NCI-H146 treated with DMSO at 0.1 percent for 48 hours (cell line): Measurements from ENCODE around the gene TEAD1.
A peak's percentile ranks its signal among the peaks of the same experiment; 100 is the strongest.

Experiments used
- DNase-seq: peaks from one replicate; lab custom pipeline; 2025; ENCODE audit not compliant: unreplicated experiment; lab: John Stamatoyannopoulos, UW

Gene TEAD1

DNA sequence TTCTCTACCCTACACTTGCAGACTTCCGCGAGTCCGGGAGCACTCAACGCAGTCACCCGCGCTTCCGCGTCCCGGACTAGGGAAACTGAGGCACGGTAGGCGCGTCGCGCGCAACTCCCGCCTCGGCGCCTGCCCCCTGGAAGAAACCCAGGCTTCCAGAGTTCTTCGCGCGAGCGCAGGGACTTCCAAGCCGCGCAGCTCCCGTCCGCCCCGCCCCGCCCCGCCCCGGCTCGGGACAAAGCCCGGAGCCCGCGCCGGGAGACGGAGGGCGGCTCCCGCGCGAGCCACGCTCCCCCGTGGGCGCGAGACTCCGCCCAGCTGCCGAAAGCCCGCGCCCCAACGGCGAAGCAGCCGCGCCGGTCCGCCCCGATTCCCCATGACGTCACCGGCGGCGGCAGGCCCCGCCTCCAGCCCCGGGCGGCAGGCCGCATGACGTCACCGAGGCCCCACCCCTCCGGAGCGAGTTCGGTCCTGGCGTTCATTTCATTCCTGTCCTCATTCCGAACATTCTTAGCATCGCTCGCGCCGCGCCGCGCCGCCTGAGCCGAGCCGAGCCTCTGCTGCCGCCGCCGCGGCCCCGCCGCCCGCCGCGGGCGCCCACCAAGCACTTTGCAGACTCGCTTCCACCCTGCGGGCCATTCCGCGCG, at the start of gene TEAD1:
Gene TEAD1, plus strand, starts transcription at position 498 of the 647 bp plus-strand sequence.
- peak; percentile 72 for DNase-seq

DNA sequence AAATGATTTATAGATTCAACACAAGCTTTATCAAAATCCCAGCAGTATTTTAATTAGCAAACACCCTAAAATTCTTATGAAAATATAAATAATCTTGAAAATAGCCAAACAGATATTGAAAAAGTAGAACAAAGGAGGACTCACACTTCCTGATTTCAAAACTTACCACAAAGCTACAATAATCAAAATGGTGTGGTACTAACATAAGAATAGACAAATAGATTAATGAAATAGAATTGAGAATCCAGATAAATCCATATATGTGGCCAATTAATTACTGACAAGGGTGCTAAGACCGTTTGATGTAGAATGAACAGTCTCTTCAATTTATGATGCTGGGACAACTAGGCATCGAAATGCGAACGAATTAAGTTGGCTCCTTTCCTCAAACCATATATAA, 49.6 kb upstream of the TEAD1 start:
- no peak for DNase-seq

DNA sequence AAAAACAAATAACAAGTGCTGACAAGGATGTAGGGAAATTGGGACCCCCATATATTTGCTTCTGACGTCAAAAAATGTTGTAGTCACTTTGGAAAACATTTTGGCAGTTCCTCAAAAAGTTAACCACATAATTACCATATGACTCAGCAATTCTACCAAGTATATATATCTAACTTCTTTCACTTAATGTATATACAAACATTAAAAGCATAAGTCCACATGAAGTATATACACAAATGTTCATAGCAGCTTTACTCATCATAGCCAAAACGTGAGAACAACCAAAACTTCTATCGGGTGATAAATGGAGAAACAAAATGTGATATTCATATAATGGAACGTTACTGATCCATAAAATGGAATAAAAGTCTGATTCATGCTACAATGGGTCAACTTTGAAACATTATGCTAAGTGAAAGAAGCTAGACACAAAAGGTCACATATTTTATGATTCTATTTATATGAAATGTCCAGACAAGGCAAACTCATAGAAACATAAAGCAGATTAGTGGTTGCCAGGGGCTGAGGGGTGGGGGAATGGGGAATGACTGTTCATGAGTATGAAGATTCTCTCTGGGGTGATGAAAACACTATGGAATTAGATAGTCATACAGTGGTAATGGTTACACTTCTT, 48.7 kb upstream of the TEAD1 start:
- no peak for DNase-seq

DNA sequence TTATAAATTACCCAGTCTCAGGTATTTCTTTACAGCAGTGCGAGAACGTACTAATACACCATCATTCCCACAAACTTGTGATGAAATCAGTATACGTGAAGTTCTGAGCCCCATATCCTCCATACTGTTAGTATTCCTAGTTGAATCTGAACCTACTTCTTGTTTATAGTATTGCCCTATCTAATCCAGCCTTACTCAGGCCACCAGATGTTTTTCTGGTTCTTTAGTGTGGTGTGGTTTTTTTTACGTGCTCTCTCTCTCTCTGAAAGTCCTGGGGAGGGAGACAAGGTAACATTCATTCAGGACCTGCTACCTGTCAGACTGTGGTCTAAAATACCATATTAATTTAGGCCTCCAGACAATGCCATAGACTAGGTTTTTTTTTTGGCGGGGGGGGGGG, 47.6 kb upstream of the TEAD1 start:
- no peak for DNase-seq

DNA sequence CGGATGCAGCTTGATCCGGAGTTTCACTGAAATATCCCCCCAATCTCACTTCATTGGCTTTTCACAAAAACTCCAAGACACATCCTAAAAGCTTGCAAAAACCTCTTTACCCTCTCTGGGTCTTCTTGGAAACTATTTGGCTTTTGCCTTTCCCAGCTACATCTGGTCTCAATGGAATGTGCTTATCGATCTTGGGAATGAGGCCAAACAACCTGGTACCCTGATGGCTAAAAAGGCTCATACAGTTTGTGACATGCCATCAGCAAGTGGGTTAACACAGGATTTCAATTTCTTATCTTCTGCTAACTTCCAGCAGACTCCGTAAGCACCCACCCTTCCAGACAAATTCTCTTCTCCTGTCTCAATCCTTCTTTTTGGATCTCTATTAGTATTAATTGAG, 45.9 kb upstream of the TEAD1 start:
- no peak for DNase-seq

DNA sequence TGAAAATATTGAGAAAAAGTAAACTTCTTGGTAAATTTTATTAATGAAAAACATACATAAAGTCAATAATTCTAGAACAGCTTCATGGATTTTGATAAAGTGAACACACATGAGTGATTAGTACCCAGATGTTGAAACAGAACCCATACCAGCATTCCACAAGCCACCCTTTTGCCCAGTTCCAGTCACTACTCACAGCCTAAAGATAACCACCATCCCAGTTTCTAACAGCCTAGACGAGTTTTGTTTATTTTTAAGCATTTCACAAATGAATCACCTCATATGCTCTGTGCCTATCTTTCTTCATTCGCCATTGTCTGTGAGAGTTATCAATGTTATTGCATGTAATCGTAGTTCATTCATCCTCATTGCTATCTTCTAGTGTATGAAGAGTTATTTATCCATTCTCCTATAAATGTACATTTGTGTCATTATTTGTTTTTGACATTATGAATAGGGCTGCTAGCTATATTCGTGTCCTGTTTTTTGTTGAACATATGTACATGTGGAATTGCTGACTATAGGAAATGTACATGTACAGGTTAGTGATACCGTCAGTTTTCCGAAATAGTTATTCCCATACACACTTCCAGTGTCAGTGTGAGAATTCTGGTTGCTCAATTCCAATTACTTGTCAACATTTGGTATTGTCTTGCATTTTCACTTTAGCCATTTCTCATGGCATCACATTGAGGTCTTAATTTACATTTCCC, 44.5 kb upstream of the TEAD1 start:
- no peak for DNase-seq

DNA sequence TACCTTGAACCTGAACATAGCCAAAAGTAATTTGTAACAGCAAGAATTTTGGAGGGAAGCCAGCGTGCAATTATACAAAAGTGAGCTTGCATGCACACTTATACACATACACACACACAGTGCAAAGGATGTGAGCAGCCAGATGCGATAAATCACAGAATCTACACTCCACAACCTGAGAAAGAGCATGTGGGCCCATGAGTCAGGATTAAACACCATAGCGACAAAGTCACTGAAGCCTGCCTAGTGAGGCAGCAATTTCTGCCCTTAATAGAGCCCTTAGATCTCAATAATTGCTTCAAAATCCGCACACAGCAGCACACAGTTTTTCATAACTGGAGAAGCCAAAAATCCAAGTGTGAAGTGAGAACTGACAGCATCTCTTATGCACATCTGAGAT, 42.6 kb upstream of the TEAD1 start:
- DNase-seq, result no peak

DNA sequence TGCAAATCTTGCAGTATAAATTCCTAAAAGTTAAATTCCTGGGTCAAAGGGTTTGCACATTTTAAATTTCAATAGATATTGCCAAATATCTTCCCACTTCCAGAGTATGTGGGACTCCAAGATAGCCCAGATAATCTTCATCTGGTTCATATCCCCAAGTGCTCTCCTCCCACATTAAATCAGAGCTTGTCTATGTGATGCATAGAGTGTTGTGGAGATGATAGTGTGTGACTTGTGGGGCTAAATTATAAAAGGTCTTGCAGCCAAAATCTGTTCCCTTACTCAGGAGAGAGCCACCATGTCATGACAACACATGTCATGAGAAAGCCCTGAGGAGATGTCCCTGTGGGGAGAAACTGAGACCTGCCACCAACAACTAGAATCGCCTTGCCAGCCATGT, 39.9 kb upstream of the TEAD1 start:
- DNase-seq, result no peak

DNA sequence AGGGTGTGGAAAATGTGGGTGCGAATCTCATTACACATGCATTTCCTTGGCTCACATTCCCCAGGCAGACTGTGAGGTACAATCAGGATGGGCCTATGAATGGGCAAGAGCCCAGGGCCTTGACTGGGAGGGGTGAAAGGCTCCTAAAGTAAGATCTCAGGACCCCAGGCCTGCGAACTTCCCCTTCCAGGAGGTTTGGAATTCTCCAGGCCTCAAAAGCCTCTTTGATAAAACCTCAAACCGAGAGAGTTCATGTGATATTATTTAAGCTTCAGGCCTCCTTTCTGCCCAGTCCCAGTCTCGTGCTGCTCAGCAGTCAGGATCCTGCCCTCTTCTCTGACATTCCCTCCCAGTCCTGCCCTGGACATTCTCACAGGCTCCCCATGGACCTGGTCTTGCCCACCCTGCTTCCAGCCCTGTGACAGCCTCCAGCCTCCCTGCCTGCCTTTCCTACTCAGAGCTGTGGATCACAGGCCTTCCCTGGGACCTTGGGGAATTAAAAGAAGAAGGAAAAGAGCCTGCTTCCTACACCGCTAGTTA, 37.3 kb upstream of the TEAD1 start:
- no peak for DNase-seq

DNA sequence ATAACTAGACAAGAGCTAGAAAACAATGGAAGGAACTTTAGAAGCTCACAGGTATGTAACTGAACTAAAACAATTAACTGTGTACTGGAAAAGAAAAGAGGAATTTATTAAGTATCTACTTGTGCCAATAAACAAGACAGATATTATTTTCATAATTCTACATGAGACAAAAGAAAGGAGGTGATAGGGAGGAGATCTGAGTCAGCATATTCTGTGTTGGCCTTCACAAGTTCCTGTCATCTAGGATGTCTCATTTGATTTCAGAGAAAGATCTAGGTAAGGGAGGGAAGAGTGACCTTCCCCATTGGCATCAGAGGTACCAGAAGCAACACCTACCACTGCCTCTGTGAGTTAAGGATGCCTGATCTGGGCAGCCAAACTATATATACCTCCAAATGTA, 34.8 kb upstream of the TEAD1 start:
- DNase-seq, result no peak

DNA sequence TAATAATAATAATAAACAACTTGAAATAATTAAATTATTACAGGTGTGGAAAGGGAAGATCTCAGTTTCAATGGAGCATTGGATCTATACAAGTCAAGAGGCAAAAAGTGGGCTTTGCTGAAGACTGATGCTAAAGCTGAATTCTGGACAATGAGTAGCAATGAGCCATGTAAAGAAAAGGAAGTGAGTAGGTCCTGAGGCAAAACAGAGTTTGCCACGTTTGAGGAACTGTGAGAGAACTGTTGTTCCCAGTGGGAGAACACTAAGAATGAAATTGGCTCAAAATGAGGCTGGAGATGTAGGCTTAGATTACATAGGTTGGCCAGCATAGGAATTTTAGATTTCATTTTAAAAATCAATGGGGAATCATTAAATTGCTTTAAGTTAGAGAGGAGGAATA, 33.9 kb upstream of the TEAD1 start:
- DNase-seq, result no peak

DNA sequence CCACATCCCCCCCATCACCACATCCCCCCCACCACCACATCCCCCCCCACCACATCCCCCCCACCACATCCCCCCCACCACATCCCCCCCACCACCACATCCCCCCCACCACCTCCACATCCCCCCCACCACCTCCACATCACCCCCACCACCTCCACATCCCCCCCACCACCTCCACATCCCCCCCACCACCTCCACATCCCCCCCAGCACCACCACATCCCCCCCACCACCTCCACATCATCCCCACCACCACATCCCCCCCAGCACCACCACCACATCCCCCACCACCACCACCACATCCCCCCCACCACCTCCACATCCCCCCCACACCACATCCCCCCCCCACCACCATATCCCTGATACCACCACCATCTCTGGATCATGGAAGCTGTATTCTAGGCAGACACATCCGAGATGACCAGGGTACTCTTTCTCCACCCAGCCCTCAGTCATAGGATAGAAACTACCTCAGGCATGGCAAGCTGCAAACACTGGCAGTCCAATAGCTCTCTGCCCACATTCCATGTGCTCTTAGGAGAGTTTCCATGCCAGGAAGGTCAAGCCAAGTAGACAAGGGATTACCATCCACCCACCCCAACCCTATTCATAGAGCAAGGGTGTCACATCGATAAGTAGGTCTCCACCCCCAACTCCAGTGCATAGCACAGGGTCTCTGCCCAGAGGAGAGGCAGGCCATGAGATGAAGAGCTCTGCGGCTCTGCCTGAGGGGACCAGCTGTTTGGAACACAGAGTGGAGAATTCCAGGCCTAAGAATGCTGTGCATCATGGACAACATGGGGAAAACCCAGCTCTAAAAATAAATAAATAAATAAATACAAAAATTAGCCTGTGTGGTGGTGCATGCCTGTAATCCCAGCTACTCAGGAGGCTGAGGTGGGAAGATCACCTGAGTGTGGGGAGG, 33.0 kb upstream of the TEAD1 start:
- no peak for DNase-seq

DNA sequence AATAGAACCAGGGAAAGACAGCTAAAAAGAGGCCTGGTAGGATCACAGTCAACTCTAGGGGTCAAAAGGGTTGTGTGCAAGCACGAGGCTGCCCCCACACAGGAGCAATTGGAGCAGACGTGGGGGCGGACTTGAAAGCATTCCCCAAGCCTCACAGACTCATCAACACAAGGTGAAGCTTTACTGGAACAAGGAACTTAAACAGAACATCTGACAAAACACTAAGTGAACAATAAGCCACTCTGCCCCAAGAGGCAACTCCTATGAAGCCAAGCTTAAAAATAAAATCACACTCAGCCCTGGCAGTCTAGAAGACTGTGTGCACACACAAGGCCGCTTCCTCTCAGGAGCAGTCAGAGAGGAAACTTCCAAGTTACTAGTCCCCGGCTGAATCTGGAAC, 32.2 kb upstream of the TEAD1 start:
- DNase-seq, result no peak

DNA sequence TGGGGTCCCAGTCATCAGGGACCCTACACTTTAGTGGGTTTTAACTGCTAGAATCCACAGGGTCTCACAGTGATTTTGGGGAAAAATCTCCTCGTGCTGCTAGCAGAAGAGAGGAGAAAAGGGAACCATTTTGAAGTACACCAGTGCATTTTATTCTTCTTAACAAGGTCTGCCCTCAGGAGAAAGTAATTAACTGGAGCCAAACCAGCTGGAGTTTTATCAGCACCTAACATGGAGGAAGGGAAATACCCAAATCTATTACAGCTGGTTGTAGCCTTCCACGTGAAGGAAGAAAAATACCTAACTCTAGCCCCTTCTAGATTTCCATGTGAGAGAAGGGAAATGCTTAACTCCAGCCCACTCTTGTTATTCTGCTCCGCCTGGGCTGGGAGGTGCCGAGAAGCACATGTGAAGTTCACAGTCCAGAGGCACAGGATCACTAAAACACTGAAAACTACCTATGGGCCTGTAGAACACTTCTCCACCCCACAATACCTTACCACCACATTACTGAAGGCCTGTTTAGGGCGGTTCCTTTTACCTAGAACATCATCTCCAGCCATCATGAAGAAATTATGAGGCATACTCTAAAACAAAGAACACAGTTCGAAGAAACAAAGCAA, 31.3 kb upstream of the TEAD1 start:
- no peak for DNase-seq

DNA sequence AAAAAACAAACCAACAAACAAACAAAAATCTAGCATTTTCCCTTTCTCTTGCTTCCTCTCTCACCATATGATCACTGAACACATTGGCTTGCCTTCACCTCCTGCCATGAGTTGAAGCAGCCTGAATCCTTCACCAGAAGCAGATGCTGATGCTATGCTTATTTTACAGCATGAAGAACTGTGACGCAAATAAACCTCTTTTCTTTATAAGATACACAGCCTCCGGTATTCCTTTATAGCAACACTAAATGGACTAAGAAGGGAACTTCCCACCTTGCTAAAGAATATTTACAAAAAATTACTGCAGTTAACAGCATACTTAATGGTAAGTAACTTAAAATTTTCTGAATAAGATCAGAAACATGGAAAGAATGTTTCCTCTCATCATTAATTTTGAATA, 27.7 kb upstream of the TEAD1 start:
- DNase-seq, result no peak

DNA sequence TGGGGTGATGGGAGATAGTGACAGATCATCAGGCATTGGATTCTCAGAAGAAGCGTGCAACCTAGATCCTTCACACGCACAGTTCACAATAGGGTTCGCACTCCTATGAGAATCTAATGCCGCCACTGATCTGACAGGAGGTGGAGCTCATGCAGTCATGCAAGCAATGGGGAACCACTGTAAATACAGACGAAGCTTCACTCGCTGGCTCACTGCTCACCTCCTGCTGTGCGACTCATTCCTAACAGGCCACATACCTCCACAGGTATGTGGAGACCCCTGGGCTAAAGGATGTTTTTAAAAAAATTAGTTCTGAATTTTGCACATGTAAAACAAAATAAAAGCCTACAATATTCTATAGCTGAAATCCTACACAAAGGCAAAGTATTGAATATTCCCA, 20.5 kb upstream of the TEAD1 start:
- DNase-seq, result no peak

DNA sequence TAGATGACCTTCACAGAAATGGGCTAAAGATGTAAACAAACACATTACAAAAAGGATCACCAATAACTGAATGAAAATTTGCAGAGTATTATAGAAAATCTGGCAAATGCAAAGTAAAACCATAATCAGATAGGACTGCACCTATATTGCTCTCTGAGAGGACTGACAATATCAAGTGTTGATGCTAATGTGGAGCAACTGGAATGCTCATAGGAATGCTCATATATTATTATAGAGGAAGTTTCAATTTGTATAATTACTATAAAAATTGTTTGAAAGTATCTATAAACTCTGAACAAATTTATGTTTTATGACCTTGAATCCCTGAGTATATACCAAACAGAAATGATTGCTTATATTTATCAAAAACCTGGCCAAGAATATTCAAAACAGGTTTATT, 18.4 kb upstream of the TEAD1 start:
- no peak for DNase-seq

DNA sequence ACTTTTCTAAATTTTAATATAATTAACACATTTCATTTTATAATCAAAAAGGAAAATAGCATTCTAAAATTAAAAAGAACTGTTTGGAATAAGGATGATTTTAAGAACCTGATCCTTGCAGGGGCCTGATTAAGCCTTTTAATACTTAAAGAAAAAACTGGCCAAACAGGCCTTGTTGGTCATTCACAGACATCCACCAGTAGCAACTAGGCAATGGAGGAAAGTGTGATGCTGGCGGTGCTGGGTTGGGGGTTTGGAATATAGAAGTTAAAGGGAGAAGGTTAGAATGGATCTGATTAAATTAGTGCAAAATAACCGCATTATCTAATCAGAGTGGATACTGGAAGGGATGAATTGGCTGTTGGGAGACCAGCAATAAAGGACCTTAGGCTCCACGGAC, 16.9 kb upstream of the TEAD1 start:
- DNase-seq, result no peak

DNA sequence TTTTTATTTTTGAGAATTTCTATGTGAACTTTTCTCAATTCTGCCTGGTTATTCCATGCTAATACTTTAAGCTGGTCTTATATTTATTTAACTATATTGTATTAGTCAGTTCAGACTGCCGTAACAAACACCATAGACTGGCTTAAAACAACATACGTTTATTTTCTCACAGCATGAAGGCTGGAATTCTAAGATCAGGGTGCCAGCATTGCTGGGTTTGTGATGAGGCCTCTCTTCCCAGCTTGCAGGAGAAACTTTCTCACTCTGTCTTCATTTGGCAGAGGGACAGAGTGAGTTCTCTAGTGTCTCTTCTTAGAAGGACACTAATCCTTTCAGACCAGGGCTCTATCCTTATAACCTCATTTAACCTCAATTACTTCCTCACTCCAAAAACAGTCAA, 16.2 kb upstream of the TEAD1 start:
- DNase-seq, result no peak

DNA sequence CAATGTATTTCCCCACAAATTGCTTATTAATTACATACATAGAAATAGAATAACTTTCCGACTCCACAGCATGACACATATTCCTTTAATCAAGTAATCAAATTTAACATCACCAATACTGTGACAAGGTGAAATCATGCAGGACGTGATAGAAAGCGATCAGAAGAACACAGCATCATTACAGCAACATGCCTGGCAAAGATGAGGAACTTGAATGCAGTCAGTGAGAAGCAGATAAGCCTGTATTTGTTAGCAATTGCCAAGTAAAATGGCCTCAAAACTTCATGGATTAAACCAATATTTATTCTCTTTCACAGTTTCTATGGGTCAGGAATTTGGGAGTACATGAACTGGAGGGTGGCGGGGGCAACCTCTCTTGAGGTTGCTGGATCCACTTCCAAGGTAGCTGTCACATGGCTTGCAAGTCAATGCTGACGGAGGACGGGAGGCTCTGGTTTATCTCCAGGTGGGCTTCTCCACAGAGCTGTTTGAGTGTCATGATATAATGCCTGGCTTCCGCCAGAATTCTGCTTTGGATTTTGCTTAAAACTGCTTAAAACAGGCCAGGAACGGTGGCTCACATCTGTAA, 12.0 kb upstream of the TEAD1 start:
- no peak for DNase-seq
